Stimulated activated CD4-positive, alpha-beta T cell treated with anti-CD3 and anti-CD28 coated beads, Interleukin-1b, Interleukin-23, amount 100 ng/mL, for 1 hour (primary cell): ENCODE measurements around the gene LRCH3.

Experiments used
- DNase-seq, 2 donors: peaks; one replicate each; pipeline ENCODE4 v3.0.0-alpha.2; 2020; ENCODE audit warnings: low read depth in 2 of 2

LRCH3 gene

GRCh38 chr3:197791113-197791891 is at the start of gene LRCH3:
TSS of gene LRCH3 (plus strand) at chr3:197791254. CDS start at chr3:197791279, 25 bp downstream.
- peak; percentile 63 to 64 for DNase-seq

GRCh38 chr3:197742787-197743186 is 48.3 kb upstream of the LRCH3 start:
- DNase-seq: no peak

GRCh38 chr3:197746209-197746608 is 44.8 kb upstream of the LRCH3 start:
- no peak for DNase-seq

- no peak for DNase-seq
Observed at GRCh38 chr3:197746801-197747237, 44.2 kb upstream of the LRCH3 start.

- no peak for DNase-seq
Observed at GRCh38 chr3:197748597-197749314, 42.3 kb upstream of the LRCH3 start.

- DNase-seq: no peak
Observed at GRCh38 chr3:197749315-197749600, 41.8 kb upstream of the LRCH3 start.

GRCh38 chr3:197749601-197750395 is 41.3 kb upstream of the LRCH3 start, which contains the start of gene FYTTD1:
TSS of gene FYTTD1 (plus strand) at chr3:197749883. CDS start at chr3:197749972, 89 bp downstream.
- DNase-seq: peak; percentile 69 to 72

GRCh38 chr3:197750396-197750831 is 40.6 kb upstream of the LRCH3 start:
- peak in 1 of 2 donors; percentile 19 for DNase-seq

- peak in 1 of 2 donors; percentile 10 for DNase-seq
Observed at GRCh38 chr3:197750858-197751737, 40.0 kb upstream of the LRCH3 start.

- no peak for DNase-seq
Observed at GRCh38 chr3:197752107-197752506, 38.9 kb upstream of the LRCH3 start.

- DNase-seq: no peak
Observed at GRCh38 chr3:197753263-197753662, 37.8 kb upstream of the LRCH3 start.

- DNase-seq: no peak
Observed at GRCh38 chr3:197756704-197757103, 34.4 kb upstream of the LRCH3 start.

- no peak for DNase-seq
Observed at GRCh38 chr3:197758512-197758911, 32.5 kb upstream of the LRCH3 start.

GRCh38 chr3:197761784-197762183 is 29.3 kb upstream of the LRCH3 start:
- DNase-seq: no peak

GRCh38 chr3:197775317-197775716 is 15.7 kb upstream of the LRCH3 start:
- no peak for DNase-seq

- no peak for DNase-seq
Observed at GRCh38 chr3:197782230-197782629, 8.8 kb upstream of the LRCH3 start.

- DNase-seq: no peak
Observed at GRCh38 chr3:197784019-197784585, 7.0 kb upstream of the LRCH3 start.

GRCh38 chr3:197787412-197787811 is 3.6 kb upstream of the LRCH3 start:
- no peak for DNase-seq

GRCh38 chr3:197789309-197789708 is 1.7 kb upstream of the LRCH3 start:
- no peak for DNase-seq

GRCh38 chr3:197790033-197790432 is 1.0 kb upstream of the LRCH3 start:
- DNase-seq: no peak
